Measurements from ENCODE around the gene ANO6.

ANO6 gene

DNA sequence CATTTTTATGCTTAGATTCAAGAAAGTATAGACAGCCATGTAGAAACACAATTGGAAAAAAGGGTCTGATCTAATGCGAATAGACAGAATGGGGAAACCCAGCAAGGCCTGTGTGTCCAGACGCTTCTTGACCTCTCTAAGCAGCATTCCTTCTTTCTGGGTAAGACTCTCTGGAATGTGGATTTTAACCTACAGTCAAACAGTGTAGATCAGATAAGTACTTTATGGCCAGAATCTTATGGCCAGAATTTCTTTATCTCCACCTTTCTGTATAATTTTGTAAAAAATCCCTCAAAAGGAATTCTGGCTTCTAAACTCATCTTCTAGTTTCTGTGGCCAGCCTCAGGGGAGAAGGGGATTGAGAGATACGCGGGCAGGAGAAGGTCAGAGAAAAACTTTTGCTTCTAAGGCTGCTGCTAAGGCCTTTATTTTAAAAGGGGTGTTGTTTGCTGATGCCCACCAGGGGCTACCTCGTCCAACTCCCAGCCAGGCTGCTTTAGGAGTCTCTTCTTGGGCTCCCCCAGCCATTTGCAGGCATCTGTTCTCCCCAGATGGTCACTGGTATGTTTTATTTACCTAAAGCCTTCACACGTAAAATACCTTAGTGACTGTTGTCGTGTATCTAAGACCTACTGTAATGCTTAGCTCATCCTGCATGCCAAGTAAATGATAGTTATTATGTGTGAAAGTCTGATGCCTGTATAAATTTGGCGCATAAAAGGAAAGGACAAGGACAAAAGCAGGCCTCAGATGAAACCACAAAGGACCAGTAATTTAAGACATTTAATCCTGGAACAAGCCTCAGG, 68.4 kb downstream of the ANO6 start:
- no peak for DNase-seq

DNA sequence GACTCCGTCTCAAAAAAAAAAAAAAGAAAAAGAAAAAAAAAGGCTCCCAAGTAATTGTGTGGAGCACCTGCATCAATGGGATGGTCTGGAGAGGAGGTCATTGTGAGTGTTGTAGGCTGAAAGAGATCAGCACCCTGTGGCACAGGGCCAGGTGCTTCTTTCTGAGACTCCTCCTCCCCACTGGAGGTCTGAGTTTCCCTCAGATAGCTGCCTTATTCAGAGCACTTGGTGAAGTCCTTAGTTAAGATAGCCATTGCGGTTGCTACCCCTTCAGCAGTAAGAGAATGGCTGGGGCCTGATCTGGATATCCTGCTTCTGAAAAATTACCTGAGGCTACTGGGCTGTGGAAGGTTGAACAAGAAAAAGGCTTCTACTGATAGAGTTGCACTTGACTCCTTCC, 69.8 kb downstream of the ANO6 start:
- DNase-seq: no peak

- DNase-seq: no peak
Measured at GRCh38 chr12:45286621-45287020, 70.7 kb downstream of the ANO6 start.

DNA sequence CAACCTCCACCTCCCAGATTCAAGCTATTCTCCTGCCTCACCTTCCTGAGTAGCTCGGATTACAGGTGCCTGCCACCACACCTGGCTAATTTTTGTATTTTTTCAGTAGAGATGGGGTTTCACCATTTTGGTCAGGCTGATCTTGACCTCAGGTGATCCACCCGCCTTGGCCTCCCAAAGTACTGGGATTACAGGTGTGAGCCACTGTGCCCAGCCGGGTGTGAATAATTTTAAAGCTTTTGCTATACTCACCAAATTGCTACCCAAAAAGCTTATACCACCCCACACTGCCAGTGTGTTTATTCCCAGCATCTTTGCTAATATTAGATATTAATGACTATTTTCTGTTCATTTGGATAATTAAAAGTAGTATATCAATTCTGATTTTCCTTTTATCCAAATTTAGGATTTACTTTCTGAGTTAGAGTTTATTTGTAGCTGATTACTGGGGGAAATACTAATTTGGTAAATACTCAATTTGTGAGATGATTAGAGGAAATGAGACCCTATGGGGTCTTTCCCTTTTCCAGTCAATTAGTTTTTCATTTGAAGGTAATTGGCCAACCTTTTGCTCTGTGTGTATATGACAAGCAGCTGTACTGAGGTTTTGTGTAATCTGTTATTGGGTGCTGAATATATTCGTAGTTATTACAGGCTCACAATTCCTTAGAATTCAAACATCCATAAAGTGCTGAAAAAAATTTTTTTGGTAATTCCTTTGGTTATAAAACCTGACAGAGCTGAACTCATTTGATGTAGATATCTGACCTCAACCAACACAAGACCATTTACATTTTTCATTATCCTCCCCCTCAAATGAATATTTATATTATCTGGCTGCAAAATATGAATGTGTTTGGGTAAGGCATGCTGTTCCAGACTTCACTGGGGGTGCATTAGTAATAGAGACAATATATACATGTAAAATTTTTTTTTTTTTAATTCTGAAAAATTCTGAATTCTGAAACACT, 73.6 kb downstream of the ANO6 start:
- DNase-seq: no peak

DNA sequence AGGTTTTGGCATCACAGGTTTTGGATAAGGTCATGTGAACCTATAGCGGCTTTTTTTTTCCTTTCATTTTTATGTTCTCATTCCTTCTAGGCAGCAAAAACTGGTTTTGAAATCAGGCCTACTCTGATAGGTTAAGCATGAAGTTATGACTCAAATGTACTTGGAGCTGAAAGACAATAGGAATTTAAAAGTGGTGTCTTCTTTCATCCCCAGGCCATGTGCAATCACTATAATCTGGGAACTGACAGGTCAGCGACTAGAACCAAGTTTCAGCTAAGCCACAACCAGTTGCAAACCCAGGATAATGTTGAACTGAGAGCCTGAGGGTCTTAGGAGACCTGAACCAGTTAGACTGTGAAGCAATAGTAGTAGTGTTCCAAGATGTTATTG, 74.3 kb downstream of the ANO6 start:
- DNase-seq: no peak

GRCh38 chr12:45291518-45291917, 75.6 kb downstream of the ANO6 start:
- DNase-seq: no peak

GRCh38 chr12:45292486-45293195, 76.7 kb downstream of the ANO6 start:
- DNase-seq: no peak

DNA sequence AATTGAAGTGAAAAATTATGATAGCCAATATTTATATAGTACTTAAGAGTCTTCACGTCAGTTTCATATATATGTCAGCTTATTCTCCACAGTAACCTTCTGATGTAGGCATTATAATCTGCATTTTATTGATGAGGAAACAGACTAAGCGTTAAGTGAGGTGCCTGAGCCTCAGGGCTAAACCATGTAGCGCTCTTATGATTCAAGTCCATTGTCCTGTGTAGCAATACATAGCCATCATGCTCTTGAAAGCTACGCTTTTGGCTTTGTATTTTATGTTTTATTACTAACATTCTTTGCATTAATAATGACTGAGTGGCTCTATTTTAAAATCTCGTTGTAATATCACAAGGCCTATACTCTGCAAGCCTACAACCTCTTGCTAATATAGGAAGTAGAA, 79.0 kb downstream of the ANO6 start:
- no peak for DNase-seq

DNA sequence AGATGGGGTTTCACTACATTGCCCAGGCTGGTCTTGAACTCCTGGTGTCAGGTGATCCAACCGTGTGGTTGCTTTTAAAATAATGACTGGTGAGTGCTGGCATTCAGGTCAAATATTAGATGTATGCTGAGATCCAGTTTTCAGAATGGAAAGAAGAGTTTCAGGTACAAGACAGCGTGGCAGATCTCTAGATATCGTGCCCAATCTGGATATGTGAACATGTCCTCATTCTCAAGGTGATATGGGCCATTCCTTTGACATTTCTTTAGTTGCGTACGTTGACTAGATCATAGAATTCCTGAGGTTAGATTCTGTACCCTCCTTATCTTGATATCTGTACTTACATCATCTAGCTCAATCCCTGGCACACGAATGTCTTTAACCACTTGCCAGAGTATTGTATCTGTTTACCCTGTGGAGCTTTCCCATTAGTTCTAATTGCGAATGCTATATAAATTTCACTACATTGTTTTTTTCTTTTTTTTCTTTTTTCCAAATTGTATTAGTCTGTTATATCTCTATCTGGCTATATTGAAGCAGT, 80.2 kb downstream of the ANO6 start:
- DNase-seq: no peak

DNA sequence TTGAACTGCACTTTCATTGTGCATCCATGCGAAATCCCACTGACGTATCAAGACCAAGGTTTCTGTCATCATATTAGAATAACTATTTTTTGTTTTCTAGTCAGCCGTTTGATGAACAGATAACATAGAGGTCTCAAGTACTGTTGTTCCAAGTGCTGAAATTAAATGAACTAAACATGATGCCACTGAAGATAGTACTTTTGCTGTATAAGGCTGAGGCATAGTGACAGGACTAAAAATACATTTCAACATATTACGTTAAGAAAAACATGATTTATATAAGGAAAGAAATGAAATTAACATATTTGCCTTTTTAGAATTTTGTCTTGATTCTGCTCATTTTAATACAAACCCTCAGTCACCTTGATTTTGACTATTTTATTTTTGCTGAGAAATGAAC, 82.2 kb downstream of the ANO6 start:
- DNase-seq: no peak

DNA sequence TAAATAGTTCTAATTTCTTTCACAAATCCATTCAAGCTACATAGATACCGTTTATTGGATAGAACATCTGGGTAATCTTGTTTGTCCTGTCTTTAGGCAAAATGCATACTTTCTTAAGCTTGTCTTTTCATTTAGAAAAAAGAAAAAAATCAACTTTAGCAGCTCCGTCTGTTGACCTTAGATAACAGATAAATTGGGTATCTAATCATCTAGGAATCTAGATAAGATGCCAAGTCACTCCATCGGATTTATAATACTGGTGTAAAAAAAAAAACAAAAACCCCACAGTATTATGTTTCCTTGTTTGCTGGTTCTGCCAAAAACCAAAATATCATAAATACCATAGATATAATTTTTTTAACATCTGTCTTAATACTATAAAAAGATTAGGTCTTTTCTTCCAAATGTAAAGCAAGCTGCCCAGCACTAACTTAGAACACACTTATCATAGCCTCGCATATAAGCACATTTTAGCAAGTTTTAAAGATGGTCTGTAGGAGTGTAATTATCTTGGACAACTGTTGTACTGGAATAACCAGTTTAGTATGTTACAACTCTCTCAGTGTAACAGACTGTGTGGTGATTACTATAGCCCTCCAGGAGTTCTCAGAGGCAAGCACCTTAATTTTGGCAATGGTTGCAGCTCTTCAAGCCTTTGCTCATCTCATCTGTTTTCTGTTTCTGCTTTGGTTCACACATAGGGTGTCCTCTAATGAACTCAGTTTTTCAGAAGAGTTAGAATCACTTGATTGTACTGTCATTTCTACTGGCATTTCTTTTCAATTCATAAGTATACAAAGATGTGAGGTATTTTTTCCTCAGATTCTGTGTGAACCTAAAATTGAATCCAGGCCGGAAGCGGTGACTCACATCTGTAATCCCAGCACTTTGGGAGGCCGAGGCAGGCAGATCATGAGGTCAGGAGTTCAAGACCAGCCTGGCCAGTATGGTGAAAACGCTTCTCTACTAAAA, 83.1 kb downstream of the ANO6 start:
- no peak for DNase-seq

GRCh38 chr12:45302621-45303369, 86.9 kb downstream of the ANO6 start:
- no peak for DNase-seq

GRCh38 chr12:45303945-45304344, 88.0 kb downstream of the ANO6 start:
- no peak for DNase-seq

DNA sequence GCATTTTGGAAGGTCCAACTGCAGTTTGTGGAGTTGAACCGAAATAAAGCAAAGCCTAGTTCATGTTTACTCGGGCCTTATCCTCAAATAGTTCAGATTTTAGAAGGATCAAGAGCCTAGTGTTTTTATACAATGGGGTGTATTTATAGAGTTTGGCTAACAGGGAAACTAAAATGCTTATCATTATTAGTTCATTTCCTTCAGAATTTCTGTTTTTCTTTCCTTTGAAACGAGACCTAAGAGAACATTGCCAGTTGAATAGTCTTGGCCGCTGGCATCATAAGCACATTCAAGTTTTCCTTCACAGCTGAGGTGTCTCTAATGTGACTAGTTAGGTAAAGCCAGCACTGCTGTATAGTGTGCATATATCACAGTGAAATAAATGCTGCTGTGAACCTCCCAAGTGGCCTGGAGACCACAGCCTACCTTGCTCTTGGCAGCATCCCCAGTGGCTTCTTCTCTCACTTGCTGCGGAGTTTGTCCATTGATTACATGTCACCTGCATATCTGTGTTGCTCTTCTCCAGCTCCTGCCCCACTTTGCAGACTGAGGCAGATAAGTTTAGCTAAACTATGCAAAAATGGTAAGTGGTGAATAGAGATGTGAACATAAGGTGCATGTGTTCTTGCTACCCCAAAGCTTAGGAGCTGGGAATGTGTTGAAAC, 88.8 kb downstream of the ANO6 start:
- DNase-seq: no peak

DNA sequence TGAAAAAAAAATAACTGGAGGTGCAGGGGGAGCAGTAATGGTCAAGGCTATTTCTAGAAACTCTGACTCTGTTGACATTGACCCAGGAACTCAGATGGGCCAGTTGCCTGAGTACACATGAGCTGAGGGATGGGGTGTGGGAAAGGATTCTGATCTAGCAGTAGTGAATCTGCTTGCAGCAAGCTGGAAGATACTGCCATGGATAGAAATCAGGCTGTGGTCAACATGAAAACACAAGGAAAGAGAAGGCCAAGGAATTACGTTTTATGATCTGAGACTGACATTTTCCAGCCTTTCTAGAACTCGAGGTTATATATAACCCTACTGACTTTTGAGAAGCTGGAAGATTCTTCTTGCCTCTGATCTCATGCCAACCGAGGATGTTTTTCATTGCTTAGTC, 90.0 kb downstream of the ANO6 start:
- no peak for DNase-seq

DNA sequence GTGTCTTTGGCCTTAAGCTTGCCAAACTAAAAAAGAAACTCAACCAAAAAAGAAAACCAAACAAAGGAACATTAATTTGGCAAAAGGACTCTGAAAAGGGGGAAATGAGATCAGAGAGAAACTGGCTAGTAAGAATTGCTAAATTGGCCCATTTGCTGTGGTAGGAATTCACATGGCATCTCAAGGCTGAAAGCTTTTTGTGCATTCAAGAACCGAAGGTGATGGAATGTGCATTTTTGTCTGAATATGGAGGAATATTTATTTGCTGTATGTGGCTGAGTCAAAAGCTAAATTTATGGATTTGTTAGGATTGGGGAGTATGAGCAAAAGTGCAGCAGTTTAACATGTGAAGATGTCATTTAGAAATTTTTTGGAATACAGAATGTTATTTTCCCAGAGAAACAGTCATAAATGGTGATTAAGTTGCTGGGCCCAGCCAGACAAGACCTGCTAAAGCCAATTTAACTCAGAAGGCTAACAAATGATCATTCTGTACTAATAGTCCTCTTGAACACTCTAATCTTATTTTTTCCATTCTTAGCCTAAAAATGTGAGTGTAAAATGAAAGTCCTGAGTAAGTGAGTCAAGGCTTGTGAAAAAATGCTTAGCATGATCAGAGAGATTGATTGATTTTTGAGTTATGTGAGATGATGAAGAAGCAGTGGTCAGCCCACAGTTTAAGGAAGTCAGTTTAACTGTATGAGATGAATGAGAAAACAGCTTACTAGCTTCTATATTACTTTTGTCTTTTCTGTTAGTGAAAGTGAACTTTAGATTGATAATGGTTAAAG, 94.1 kb downstream of the ANO6 start:
- DNase-seq: no peak

- DNase-seq: no peak
Measured at GRCh38 chr12:45310627-45310968, 94.7 kb downstream of the ANO6 start.

- no peak for DNase-seq
Measured at GRCh38 chr12:45312012-45312411, 96.1 kb downstream of the ANO6 start.

DNA sequence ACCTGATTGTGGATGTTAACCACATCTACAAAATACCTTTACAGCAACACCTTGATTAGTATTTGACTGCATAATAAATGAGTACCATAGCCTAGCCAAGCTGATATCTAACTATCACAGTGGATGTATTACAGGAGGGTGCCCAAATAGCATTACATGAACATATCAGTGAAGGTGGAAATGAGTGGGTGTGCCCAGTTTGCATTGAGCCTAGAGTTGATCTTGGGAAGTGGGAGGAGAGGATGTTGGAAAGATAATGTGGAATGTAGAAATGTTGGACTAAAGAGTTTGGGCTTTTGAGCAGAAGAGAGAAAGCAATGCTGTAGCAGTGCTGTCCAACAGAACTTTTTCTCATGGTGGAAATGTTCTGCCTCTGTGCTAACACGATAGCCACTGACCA, 98.9 kb downstream of the ANO6 start:
- no peak for DNase-seq

DNA sequence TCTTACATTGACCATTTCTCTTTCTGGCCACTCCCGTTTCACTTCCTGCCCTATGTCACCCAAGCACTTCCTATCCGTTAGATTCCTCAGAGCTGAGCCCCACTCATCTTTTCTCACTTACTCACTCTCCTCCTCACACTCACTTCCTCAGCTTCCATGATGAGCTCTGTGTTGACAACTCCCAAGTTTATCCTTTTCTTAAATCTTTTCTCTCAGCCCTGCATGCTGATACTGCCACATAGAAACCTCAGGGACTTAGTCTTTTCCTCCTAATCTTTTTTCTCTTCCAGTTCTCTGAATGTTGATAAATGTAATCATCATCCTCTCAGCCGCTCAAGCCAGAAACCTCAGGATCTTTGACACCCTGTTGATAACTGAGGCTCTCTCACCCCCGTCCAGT, 99.6 kb downstream of the ANO6 start:
- DNase-seq: no peak

Measured in SHP77 treated with DMSO at 0.1 percent for 48 hours (cell line).